HG02763 (cell line): ENCODE measurements around the gene JMJD1C.
"Not testable (repeated sequence)": the region's sequence is repeated elsewhere in the genome, so short reads cannot be mapped to it uniquely, and the experiment has no call there.

Source experiments
- ATAC-seq: cut with Tn5 transposase; IDR thresholded peaks from one replicate; pipeline ENCODE4 v1.9.1; 2021; ENCODE audit warnings: mild to moderate bottlenecking, moderate library complexity; ENCODE audit not compliant: unreplicated experiment

Gene JMJD1C

DNA sequence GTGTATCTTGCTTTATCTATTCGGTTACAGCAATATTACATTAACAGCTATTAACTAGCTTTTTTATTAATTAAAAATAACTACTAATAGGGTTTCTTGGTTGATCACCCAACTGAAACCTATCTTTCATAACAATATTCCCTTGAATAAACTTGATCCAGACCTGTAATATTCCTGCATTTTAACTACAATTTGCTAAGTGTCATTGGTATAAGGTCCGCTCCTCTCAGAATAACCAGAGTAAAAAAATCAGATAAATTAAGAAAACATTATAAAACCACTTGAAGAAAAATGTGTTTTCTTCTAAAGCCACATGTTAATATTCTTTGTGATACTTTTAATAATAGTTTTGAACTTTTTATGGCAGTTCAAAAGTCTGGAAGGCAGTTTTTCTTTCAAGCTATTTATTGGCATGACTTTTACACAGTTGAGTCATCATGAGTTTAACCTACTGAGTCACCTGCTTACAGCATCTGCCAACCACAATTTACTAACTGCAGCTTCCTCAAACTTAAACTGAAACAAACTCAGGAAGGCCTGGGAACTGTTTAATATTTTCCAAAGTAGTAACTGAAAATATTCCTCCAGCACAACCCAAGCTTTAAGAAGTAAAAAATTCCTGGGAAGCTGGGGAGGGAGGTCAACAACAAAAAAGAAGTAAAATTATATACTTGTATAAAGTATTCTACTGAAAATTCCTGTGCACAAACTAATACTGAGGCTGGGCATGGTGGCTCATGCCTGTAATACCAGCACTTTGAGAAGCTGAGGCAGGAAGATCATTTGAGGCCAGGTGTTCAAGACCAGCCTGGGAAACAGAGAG is 229.5 kb downstream of the JMJD1C start:
- peak; percentile 94 for ATAC-seq

DNA sequence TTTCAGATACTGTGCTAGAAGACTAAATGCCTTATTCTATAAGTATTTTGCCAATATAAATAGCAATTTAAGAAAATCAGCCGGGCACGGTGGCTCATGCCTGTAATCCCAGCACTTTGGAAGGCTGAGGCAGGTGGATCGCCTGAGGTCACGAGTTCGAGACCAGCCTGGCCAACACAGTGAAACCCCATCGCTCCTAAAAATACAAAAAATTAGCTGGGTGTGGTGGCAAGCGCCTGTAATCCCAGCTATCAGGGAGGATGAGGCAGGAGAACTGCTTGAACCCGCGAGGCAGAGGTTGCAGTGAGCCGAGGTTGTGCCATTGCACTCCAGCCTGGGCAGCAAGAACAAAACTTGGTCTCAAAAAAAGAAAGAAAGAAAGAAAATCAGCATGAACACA is 230.6 kb downstream of the JMJD1C start:
- ATAC-seq: not testable (repeated sequence)

DNA sequence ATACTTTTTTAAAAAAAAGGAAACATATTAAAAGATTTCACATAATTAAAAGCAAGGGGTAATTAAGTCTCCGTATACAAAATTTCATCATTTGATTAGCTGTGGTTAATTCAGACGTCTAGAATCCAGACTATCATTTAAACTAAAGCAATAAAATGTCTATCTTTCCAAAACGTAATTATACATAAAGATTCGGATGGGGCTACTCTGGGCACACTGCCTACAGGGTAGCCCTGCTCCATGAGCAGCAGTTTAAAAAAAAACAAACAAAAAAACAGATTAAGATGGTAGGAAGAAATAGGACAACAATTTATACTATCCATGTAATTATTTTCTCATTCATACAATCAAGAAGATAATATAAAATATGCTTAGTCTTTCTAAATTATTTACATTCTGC is 236.6 kb downstream of the JMJD1C start:
- no peak for ATAC-seq

DNA sequence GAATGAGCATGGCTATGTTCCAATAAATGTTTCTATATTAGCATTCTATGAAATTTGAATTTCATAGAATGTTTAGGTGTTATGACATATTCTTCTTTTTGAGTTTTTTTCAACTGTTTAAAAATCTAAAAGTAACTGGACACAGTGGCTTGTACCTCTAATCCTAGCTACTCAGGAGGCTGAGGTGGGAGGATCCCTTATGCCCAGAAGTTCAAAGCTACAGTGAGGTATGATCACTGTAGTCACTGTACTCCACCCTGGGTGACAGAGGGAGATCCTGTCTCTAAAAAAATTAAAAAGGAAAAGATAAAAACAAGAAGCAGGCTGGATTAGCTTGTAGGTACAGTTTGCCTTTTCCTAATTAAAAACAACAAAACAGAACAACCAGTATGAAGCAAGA is 237.5 kb downstream of the JMJD1C start:
- ATAC-seq: no peak

DNA sequence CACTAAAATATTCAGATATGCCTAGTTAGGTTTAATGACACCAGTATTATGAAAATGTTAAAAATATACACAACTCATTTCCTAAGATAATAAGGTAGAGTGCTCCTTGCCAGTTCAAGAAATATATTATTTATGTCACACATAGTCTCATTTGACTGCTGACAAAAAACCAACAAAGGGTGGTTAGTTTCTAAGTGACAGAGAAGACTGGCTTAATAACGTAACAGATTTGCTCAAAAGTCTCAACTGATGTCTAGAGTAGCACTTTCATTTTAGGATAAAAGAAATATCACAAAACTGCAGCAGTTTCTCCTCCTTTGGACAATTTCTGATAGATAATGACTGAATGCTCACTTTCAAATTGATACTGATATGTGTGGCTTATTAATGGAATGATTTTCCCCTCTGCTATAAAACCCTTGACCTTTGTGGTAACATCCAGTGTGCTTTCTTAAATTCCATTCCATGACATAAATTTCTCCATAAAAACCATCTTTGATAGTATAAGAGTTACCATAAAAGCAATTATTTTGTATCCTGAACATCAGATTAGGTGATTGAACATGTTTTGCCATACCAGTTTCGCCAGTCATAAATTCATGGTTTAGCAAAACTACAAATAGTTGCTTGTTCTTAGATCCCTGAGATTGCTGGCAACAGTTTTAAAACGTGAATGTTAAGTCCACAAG is 238.4 kb downstream of the JMJD1C start:
- ATAC-seq: no peak

DNA sequence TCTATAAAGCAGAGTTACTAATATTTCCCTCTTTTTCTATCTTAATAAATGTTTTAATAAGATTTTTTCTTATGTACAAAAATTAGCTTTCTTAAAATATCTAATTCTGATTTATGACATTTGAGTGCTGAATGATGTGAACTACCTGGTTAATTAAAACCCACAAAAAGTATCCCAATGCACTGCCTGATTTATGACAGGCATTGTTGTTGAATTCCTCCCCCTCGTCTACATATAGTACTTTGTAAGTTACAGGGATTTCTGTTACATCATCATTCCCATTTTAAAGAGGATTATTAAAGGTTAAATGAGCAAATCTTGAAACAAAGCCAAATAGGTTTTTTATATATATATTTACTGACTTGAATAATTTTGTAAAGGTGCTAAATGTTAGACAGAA is 241.5 kb downstream of the JMJD1C start:
- no peak for ATAC-seq

DNA sequence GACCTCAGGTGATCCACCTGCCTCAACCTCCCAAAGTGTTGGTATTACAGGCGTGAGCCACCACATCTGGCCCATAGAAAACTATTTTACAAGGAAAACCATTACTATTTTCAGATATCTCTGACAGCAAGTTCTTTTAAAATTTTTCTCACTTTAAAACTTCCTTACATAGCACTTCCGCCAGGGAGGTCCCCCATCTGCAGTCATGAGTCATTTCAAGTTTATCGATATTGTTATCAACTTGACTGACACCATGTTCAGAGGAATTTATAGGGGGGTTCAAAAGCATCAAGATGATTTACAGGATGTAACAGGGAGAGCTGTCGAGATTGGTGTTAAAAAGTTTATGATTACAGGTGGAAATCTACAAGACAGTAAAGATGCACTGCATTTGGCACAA is 243.8 kb downstream of the JMJD1C start:
- ATAC-seq: no peak

DNA sequence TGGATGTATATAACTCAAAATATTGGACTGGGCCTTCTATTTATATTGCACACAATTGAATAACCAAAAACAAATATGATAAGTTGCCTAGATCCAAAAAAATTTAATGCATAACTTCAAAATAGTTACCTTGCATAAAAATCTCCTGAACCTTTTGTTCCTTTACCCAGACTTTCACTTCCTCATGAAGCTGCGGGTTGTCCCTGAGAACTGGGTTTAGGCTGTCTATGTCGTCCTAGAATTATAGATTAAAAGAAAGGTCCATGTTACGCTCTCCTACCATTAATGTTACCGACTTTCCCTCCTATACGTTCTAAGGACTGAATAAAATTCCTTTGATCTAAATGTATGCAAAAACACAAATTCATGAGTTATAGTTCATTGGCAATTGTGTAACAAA is 246.0 kb downstream of the JMJD1C start:
- no peak for ATAC-seq

DNA sequence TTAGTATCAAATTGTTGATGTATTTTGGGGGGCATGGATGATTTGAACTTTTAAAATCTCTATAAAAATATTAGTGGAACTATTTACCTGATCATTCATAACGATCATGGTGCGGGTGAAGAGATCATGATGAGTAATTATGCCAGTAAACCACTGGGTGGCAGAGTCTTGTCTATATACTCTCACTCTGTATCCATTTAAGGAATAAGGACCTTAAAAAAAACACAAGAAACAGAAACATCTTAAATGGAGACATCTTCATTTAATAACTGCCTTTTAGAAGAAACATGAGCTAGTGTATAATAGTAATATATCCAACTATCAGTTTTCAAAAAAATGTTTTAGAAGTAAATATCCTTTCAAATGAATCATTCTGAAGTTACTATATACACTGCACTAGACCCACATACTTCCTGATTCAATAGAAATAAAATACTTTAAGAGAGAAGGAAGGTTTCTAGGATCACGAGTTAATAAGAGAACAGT is 248.6 kb downstream of the JMJD1C start:
- ATAC-seq: peak; percentile 80

DNA sequence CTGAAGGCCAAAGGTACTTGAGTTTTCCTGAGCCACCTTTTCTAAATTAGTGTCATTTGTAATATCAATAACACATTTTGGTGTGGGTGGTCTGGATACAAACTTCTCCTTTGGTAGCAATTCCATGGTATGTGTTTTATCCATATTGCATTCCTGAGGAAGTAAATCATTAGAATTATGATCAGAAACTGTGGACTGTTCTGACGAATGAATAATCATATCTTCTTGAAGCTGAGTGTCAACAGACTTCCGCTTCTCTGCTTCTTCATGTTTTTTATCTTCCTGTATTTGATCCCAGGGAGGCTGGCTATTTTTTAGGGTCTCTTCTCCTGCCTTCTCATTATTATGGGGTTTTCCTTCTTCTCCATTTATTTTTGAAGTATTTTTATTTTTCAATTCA is 251.2 kb downstream of the JMJD1C start:
- no peak for ATAC-seq

DNA sequence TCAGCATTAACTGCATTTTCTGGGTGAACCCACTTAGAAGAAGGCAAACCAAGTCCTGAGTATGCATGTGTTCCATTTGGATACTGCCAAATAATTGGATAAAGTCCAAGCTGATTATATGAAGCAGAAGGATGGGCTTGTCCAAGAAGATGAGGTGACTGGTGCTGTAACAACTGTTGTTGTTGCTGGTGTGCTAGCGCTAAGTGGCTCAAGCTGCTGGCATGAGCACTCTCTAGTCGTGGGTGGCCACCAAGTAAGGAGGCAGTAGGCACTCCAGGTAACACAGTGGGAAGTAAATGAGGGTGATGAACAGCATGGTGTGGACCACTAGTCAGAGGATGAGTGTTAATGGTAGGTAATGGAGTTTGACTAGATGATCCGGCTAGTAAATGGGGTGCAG is 252.3 kb downstream of the JMJD1C start:
- ATAC-seq: no peak

DNA sequence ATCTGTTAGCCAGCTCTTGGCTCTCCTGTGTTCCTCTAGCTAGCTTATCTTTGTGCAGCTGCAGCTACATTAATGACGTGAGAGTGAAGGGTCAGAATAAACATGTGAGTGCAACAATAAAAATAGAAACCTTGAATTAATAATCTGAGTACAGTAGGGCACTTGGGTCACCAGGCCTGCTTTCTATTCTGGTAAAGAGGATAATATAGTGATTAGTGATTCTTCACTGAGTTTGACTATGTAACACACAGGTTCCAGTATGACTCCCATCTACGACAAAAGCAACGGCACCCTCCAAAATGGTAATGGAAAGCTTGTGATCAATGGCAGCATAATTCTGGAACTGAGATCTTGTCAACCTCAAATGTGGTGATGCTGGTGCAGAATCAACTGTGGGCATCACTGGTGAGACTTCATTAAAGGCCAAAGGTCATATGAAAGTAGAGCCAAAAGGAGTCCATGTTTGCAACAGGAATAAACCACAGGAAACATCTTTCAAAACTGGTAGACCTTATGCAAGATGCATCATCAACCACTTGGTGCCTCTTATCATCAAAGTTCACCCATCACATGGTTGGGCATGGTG is 255.1 kb downstream of the JMJD1C start:
- ATAC-seq: no peak

DNA sequence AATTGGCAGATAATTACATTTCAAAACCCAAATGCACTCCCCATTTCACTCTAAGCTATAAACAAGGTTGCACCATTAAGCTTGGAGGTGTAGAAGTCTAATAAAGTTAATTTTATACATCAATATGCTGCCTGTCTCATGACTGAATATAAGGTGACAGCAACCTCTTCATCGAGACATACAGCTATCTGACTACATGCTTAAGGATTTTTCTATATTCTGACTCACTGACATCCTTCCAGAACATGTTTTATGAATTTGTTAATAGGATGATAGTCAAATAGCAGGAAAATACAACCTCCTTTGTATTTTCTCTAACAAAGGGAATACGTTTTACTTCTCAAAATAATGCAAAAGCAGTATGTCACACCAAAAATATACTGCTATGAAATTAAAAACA is 256.1 kb downstream of the JMJD1C start:
- no peak for ATAC-seq

DNA sequence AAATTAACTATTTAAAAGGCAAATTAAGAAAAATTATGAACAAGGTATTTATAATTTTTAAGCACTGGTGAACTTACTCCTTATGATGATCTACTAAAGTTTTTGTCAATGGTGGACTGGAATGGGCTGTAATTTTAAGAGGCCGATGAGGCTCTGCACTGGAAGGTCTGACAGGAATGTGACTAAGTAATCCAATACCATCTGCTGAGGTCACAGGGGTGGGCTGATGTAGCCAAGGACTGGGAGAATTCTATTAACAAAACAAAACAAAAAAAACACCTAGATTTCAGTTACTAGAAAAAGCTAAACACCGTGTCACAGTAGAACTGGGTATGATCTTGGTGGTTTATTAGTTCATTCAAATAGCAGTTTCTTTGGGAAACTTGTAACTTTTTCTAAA is 256.8 kb downstream of the JMJD1C start:
- no peak for ATAC-seq

DNA sequence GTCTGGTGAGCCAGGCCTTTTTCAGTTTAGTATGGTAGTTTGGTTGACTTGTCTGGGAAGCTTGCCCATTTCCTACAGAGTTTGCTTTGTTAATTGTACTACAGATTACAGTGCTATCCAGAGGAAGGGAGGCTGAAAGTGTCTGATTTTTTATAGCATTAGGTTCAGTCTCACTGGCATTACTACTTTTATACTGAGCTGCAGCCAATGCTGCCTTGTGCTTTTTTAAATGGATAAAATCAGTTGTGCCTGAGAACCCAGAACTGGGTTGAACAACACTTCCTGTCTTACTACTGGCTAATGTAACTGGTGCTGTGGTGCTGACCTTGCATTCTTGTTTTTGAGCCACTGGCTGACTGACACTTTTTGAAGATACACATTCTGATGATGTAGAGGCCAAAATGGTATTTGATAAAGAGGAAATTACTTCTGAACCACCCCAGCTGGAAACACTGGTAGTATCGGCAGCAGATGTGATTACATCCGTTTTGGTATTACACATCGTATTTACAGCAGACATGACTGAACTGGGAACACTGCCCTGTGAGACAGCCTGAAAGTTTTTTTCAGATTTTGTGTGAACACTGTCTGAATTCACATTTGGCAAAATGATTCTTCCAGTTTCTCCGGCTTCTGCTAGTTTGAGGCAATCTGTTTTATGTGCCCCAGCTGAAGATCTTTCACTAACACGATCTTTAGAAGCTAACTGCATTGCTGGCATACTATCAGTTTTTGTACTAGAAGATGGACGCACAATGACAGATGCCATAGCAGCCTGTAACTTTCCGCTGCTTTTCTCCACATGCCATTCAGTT is 258.6 kb downstream of the JMJD1C start:
- peak; percentile 29 for ATAC-seq

DNA sequence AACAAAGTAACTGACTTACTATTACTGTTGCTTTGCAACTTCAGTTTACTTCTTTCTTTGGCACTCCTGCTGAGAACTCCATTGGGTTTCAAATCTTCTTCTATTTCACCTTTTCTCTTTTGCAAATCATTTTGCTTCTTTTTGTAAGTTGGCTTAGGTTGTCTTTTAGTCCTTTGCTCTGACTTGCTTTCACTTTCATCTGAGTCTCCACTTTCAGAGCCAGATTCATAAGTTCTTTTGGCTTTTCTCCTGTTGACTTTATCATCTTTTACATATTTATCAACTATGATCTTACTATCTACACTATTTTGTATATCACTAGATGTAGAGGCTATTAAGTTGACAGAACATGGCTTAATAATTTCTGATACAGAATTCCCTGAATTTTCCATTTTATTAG is 259.2 kb downstream of the JMJD1C start:
- no peak for ATAC-seq

DNA sequence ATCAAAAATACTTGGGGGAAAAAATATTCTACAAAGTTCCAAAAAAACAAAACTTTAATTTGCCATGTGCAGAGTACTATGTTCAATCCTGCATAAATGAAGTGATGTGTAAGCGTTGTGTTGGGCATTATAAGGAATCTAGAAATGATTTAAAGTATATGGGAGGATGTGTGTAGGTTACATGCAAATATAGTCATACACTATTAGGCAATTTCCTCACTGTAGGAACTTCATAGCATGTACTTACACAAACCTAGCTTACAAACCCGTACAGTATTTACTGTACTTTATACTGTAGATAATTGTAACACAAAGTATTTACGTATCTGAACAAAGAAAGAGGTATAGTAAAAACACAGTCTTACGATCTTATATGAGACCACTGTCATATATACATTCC is 260.4 kb downstream of the JMJD1C start:
- no peak for ATAC-seq

DNA sequence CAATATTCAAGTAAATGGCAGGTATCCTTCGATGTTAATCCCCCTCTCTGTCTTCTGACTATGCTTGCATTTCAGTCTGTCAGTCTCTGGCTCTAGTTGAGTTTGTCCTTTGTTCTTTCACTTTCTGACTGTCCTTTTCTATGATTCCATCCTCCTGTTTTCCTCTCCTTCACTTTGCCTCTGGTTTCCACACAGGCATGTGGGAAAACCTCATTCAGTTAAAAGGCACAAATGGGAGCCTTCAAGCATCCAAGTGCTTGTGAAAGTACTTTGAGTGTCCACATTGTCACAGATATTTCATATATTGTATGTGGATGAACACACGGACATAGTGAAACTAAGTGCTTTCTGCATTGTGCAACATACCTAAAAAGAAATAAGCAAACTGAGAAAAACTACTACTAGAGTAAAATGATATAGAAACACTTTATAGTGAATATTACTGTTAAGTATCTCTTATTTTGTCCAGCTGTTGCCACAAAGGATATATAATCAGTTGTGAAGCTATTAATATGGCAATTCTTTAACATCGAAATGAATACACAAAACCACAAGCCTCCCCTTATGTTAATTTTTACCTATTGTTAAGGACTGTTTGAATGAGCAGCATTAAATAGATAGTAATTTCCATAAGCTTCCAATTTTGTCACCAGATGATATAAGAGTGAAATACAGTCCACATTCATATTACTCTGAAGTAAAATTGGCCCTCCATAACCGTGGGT is 260.9 kb downstream of the JMJD1C start:
- no peak for ATAC-seq

DNA sequence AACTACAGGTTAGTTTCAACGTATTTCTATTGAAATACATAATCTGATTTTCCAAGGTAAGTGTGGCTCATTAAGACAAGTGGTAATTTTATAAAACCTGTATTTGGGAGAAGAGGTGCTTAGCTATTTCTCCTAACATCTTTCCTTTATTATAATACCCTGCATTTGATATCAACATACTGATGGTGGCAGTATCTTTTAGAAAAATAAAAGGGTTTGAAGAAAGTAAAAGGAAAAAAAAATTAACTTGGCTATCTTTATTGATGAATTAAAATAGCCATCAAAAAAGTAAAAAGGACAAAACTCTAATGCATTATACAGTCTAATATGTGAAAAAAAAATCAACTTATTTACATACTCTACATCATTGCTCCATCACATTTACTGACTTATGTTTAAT is 264.7 kb downstream of the JMJD1C start:
- no peak for ATAC-seq

DNA sequence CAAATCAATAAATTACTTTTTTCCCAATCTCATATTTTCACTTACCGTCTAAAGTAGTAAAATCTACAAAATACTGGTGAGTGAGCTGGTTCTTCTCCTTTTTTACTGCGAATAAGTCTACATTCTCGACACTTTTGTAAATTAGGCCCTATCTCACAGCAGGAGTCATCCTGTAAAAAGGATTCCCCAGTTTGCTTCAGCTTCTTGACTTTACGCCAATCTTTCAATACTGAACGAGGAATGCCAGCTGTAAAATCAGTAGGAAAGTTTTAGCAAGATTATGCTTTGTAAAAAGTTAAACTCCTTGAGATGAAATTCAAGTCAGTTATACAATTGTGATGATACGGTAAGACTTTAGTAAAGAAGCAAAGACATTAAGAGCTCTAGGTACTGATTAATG is 265.3 kb downstream of the JMJD1C start:
- ATAC-seq: no peak

DNA sequence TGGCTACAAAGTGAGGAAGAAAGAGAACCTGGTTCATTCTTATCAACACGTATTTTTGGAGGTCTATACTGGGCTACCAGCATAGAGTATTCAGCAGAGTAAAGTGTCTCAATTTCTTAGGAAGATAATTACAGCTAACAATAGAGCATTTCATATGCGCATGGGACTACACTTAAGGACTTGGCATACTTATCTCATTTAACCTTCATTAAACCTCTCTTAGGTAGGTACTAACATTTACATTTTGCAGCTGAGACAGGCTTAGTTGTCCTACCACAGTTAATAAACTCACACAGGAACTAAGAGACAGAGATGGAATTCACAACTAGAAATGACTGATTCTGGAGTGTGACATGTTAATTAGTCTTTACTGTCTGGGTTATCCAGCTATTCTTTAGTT is 266.1 kb downstream of the JMJD1C start:
- ATAC-seq: no peak
